ENCODE measurements around the gene GPR3. TPM values are rescaled to one million over a fixed set of nuclear protein-coding genes. Genes with fewer than 3 reads are reported as not detected.
"Not testable (repeated sequence)": the region's sequence is repeated elsewhere in the genome, so short reads cannot be mapped to it uniquely, and the experiment has no call there.

Gene GPR3
- total and polyA plus RNA-seq, 2 of the 13 experiments (the other 11 are each of a cell fraction or from before 2014, with no cell fraction given) = 1.00 to 2.6 TPM

DNA sequence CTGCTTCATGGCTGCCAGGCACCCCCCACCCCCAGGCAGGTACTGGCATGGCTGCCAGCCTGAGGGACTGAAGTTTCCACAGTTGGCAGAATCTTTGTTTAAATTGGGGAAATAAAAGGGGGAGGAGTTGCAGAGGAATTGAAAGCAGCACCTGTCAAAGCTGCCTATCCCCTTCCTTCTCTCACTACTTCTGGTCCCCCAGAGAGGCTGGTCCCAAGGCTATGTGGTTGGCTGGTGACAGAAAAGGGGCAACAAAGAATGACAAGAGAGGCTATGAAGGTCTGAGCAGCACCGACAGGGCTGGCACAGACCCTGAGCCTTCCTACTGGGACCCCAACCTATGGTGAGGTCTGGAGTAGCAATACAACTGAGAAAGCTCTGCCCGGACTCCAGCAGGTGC, 14.4 kb downstream of the GPR3 start:
- FAIRE-seq; ATAC-seq; H3K27me3 ChIP-seq (ENCODE audit: control insufficient read depth in 1 of 2, insufficient read depth in 2 of 2, low read length in 2 of 2); POLR2A ChIA-PET; H3K79me2 ChIP-seq (ENCODE audit: insufficient read depth, low read length); BruUV-seq (replicated peaks); H3K9me3 ChIP-seq (ENCODE audit: low read length); H3K27ac ChIP-seq (ENCODE audit: extremely low read length, insufficient read depth, low read length); H4K20me1 ChIP-seq (ENCODE audit: insufficient read depth, low read length); DNase-seq (ENCODE audit: low spot score); in situ Hi-C loops (cut with HindIII; ENCODE audit: extremely low pct_ligation_motif_present, low pct_unique_long_range_greater_than_20kb); H3K4me2 ChIP-seq (ENCODE audit: low read depth, low read length); H3K4me3 ChIP-seq (replicated peaks in 1 of 3; ENCODE audit: insufficient read depth in 1 of 3, low read depth in 2 of 3, low read length in 3 of 3); H3K4me1 ChIP-seq (ENCODE audit: insufficient read depth, low read length); CTCF ChIA-PET (ENCODE audit: low intra/inter-chr PET ratio, low total read pairs); H2AFZ ChIP-seq (ENCODE audit: low read length); intact Hi-C loops (cut with micrococcal nuclease; ENCODE audit: unreplicated experiment); H3K9ac ChIP-seq (ENCODE audit: insufficient read depth, low read depth, low read length): not testable (repeated sequence)
- WGBS (ENCODE audit: low lambda C conversion rate) = 100% methylated on average over 1 of the region's 2 CpGs
- peaks cover 12 to 39% of the 10 kb centered on the region in 2 experiments for H3K36me3 ChIP-seq (replicated peaks in 1 of 2; ENCODE audit: control insufficient read depth in 1 of 2, insufficient read depth in 2 of 2, low read length in 2 of 2)

GRCh38 chr1:27408151-27408550, 15.7 kb downstream of the GPR3 start:
- intact Hi-C loops (cut with micrococcal nuclease; ENCODE audit: unreplicated experiment) (no loop called here), in situ Hi-C loops (cut with HindIII; ENCODE audit: extremely low pct_ligation_motif_present, low pct_unique_long_range_greater_than_20kb) (no loop called here)
- Histone ChIP-seq H3K79me2 (ENCODE audit: insufficient read depth, low read length) (no peaks in the 10 kb centered on the region), H3K27ac (ENCODE audit: extremely low read length, insufficient read depth, low read length) (no peak overlapping the region), H2AFZ (ENCODE audit: low read length) (no peak overlapping the region), H4K20me1 (ENCODE audit: insufficient read depth, low read length) (no peaks in the 10 kb centered on the region), H3K4me3 (replicated peaks in 1 of 3; ENCODE audit: insufficient read depth in 1 of 3, low read depth in 2 of 3, low read length in 3 of 3) (no peak overlapping the region), H3K4me2 (ENCODE audit: low read depth, low read length) (no peak overlapping the region), H3K9me3 (ENCODE audit: low read length) (no peaks in the 10 kb centered on the region), H3K27me3 (ENCODE audit: control insufficient read depth in 1 of 2, insufficient read depth in 2 of 2, low read length in 2 of 2) (no peaks in the 10 kb centered on the region), H3K4me1 (ENCODE audit: insufficient read depth, low read length) (no peaks in the 10 kb centered on the region), H3K36me3 (replicated peaks in 1 of 2; ENCODE audit: control insufficient read depth in 1 of 2, insufficient read depth in 2 of 2, low read length in 2 of 2) (peaks cover 19 to 52% of the 10 kb centered on the region in 2 experiments), H3K9ac (ENCODE audit: insufficient read depth, low read depth, low read length) (no peak overlapping the region)
- DNase-seq (ENCODE audit: low spot score) (no peak), FAIRE-seq (no peak), ATAC-seq (no peak)
- no TSS peak for BruUV-seq (replicated peaks)
- POLR2A ChIA-PET = no interaction called here
- CTCF ChIA-PET (ENCODE audit: low intra/inter-chr PET ratio, low total read pairs) = no interaction called here
- no peak for TF ChIP-seq NFE2L2 (IDR thresholded peaks at IDR 0.05; ENCODE audit: low read length)
- no peak for TF ChIP-seq HMG20B (CRISPR knock-in tag; conservative IDR thresholded peaks at IDR 0.05)
- no peak for TF ChIP-seq ZSCAN30 (CRISPR knock-in tag; IDR thresholded peaks at IDR 0.05)
- 98% methylated on average over 9 of the region's 9 CpGs for WGBS (ENCODE audit: low lambda C conversion rate)

DNA sequence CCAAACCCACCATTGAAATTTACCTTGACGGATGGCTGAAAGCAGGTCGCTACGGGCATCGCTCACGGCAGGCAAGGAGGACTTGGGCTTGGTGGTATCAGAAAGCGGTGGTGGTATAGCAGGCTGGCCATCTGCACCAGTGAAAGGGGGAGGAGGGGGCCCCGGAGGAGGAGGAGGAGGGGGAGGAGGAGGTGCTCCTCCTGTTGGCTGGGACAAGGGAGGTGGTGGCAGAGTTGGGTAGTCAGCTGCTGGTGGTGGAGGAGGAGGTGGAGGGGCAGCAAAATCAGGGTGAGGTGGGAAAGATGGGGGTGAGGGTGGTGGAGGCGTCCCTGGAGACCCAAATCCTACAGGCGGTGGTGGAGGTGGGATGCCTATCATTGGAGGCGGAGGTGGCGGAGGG, 17.2 kb downstream of the GPR3 start:
- peaks cover 30 to 67% of the 10 kb centered on the region in 2 experiments for H3K36me3 ChIP-seq (replicated peaks in 1 of 2; ENCODE audit: control insufficient read depth in 1 of 2, insufficient read depth in 2 of 2, low read length in 2 of 2)
- in situ Hi-C loops (cut with HindIII; ENCODE audit: extremely low pct_ligation_motif_present, low pct_unique_long_range_greater_than_20kb) = no loop called here

More for the DNA sequence above, 17.2 kb downstream of the GPR3 start:
- no peaks in the 10 kb centered on the region for H3K9me3 ChIP-seq (ENCODE audit: low read length)
- FAIRE-seq = no peak
- 98% methylated on average over 11 of the region's 11 CpGs for WGBS (ENCODE audit: low lambda C conversion rate)
- H3K4me1 ChIP-seq (ENCODE audit: insufficient read depth, low read length) = no peaks in the 10 kb centered on the region
- H3K9ac ChIP-seq (ENCODE audit: insufficient read depth, low read depth, low read length) = no peak overlapping the region
- no peak overlapping the region for H3K4me3 ChIP-seq (replicated peaks in 1 of 3; ENCODE audit: insufficient read depth in 1 of 3, low read depth in 2 of 3, low read length in 3 of 3)
- no peaks in the 10 kb centered on the region for H4K20me1 ChIP-seq (ENCODE audit: insufficient read depth, low read length)
- no peak for DNase-seq (ENCODE audit: low spot score)
- no peak overlapping the region for H3K4me2 ChIP-seq (ENCODE audit: low read depth, low read length)
- CTCF ChIA-PET (ENCODE audit: low intra/inter-chr PET ratio, low total read pairs) = no interaction called here
- no peak overlapping the region for H2AFZ ChIP-seq (ENCODE audit: low read length)
- no peak for TF ChIP-seq FUBP1 (CRISPR knock-in tag; IDR thresholded peaks at IDR 0.05; ENCODE audit: borderline replicate concordance)
- POLR2A ChIA-PET = no interaction called here
- no peak overlapping the region for H3K27ac ChIP-seq (ENCODE audit: extremely low read length, insufficient read depth, low read length)
- no peaks in the 10 kb centered on the region for H3K79me2 ChIP-seq (ENCODE audit: insufficient read depth, low read length)
- intact Hi-C loops (cut with micrococcal nuclease; ENCODE audit: unreplicated experiment) = no loop called here
- no TSS peak for BruUV-seq (replicated peaks)
- H3K27me3 ChIP-seq (ENCODE audit: control insufficient read depth in 1 of 2, insufficient read depth in 2 of 2, low read length in 2 of 2) = no peaks in the 10 kb centered on the region
- no peak for ATAC-seq
